Measurements from ENCODE around the gene RAP1GDS1. TPM values are rescaled to one million over a fixed set of nuclear protein-coding genes. Genes with fewer than 3 reads are reported as not detected.

RAP1GDS1 gene
- total and polyA plus RNA-seq, 8 donors = 8.7 to 49.9 (median 13.9) TPM

DNA sequence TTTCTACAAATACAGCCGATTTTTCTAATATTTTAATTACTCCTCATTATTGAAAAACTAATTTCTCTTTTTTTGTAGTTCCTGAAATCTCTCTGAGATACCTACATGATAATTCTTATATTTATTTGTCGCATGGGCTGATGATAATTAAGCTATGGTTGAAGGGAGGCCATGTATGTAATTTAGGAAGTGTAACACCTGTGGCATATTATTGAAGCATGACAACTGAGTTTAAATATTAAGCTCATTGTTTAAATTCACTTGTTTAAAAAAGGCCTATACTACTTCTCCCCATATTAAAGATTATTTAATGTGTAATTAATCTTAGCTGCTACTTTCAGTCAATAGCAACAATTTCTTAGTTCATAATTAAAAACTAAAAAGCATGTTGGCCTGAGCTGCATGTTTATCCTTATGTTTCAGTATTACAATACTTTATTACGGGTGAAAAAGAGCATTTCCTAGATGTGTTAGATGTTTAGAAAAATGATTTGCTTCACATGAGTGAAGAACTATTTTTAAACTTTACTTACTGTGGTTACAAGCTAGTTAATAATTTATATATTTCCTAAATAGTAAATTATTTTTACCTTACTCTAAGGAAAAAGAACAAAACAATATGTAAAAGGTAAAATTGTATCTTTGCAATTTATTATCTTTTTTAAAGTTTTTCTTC, 122.4 kb downstream of the RAP1GDS1 start:
- H3K27ac ChIP-seq = no peak overlapping the region
- H3K4me3 ChIP-seq = no peak overlapping the region
- TF ChIP-seq POLR2A (IDR thresholded peaks at IDR 0.05) = no peak
- no peaks in the 10 kb centered on the region for H3K4me1 ChIP-seq
- no peak for DNase-seq
- 87 to 96% (median 91%) methylated on average over 3 of the region's 3 CpGs for WGBS, 5 donors
- intact Hi-C loops (cut with DNase I; ENCODE audit: low total_unique reads) = no loop called here
- peaks cover 0 to 4% (median 0%) of the 10 kb centered on the region in 4 donors for H3K36me3 ChIP-seq
- no peaks in the 10 kb centered on the region for H3K27me3 ChIP-seq
- H3K9me3 ChIP-seq = no peaks in the 10 kb centered on the region

DNA sequence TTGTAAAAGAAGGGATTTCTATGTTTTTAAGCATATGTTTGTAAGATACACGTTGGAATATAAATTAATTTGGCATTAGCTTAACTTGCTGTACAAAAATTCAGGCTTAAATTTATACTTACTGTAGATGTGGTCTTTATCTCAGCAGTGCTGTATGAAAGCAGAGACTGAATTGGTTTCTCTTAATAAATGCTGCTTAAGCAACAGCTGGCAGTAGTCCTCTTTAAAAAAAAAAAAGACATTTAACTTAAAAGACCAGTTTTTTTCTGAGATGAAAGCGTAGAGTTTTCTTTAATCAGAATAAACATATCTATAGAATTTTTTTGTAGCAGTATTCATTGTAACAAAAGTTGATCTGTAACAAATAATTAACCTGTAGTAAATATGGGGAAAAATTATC, 124.6 kb downstream of the RAP1GDS1 start:
- peaks cover 0 to 4% (median 0%) of the 10 kb centered on the region in 4 donors for H3K36me3 ChIP-seq
- TF ChIP-seq EP300 (IDR thresholded peaks at IDR 0.05) (no peak), POLR2AphosphoS5 (IDR thresholded peaks at IDR 0.05) (no peak), POLR2A (IDR thresholded peaks at IDR 0.05) (no peak)
- TF ChIP-seq, protein P1, sequence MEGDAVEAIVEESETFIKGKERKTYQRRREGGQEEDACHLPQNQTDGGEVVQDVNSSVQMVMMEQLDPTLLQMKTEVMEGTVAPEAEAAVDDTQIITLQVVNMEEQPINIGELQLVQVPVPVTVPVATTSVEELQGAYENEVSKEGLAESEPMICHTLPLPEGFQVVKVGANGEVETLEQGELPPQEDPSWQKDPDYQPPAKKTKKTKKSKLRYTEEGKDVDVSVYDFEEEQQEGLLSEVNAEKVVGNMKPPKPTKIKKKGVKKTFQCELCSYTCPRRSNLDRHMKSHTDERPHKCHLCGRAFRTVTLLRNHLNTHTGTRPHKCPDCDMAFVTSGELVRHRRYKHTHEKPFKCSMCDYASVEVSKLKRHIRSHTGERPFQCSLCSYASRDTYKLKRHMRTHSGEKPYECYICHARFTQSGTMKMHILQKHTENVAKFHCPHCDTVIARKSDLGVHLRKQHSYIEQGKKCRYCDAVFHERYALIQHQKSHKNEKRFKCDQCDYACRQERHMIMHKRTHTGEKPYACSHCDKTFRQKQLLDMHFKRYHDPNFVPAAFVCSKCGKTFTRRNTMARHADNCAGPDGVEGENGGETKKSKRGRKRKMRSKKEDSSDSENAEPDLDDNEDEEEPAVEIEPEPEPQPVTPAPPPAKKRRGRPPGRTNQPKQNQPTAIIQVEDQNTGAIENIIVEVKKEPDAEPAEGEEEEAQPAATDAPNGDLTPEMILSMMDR (IDR thresholded peaks at IDR 0.05) = no peak
- no peaks in the 10 kb centered on the region for H3K27me3 ChIP-seq
- H3K4me3 ChIP-seq = no peak overlapping the region
- 56 to 74% (median 62%) methylated on average over 2 of the region's 2 CpGs for WGBS, 5 donors
- H3K4me1 ChIP-seq = no peaks in the 10 kb centered on the region
- H3K27ac ChIP-seq = no peak overlapping the region
- no peak for DNase-seq
- intact Hi-C loops (cut with DNase I; ENCODE audit: low total_unique reads) = no loop called here
- no peaks in the 10 kb centered on the region for H3K9me3 ChIP-seq

DNA sequence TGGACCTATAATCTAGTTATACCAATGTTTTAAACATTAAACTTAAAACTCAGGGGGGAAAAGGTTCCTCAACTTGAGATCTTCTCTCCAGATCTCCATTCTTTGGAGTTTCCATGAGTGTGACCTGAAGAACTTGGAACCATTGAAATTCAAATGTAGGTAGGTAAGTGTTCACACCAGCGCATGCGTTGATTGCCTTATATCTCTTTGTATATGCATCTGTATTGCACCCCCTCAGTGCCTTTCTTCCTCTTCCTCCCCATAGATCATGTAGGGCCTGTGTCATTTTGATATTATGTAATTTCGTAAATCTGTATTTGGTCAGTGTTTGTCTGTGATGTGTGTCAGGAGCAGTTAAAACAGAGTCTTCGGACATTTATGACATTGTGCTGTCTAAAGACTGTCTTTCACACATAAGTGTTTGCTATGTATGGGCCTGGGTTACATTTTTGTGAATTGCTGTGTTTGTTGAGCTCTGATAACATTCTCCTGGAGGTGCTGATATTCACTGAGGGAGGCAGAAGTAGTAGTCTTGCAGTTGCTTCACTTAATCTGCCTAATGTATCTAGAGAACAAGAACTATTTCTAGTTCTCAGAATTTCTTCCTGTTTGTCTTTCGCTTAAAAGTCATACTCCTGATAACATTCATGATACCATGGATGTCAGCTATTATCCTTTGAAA, 126.3 kb downstream of the RAP1GDS1 start:
- Histone ChIP-seq H3K27ac (no peak overlapping the region), H3K4me3 (no peak overlapping the region), H3K4me1 (no peaks in the 10 kb centered on the region), H3K36me3 (peaks cover 2 to 12% (median 4%) of the 10 kb centered on the region in 4 donors), H3K9me3 (no peaks in the 10 kb centered on the region), H3K27me3 (no peaks in the 10 kb centered on the region)
- no peak for DNase-seq
- no peak for TF ChIP-seq POLR2AphosphoS5 (IDR thresholded peaks at IDR 0.05)
- no peak for TF ChIP-seq POLR2A (IDR thresholded peaks at IDR 0.05)
- TF ChIP-seq, protein P1 (IDR thresholded peaks at IDR 0.05) = no peak
- no peak for TF ChIP-seq EP300 (IDR thresholded peaks at IDR 0.05)
- intact Hi-C loops (cut with DNase I; ENCODE audit: low total_unique reads) = no loop called here
- 93 to 95% (median 94%) methylated on average over 5 of the region's 5 CpGs for WGBS, 5 donors

DNA sequence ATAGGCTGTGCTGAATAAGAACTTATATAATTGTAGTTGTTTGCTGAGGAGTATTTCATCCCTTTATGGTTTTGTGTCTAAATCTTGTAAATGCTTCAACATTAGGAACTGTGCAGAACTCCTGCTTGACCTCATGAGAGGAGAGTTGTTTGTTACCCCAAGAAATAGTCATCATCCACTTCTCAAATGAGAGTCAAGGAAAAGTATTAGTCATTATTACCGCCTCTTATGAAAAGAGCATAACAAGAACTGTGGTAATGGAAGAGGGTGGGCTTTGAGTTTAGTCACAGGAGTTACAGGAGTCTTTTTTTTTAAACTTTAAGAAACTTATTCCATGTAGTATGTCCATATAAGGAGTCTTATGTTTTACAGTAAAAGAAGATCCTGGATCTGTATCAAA, 132.9 kb downstream of the RAP1GDS1 start:
- Histone ChIP-seq H3K27ac (no peak overlapping the region), H3K36me3 (peaks cover 2 to 35% (median 17%) of the 10 kb centered on the region in 4 donors), H3K4me3 (no peak overlapping the region), H3K9me3 (no peaks in the 10 kb centered on the region), H3K4me1 (no peaks in the 10 kb centered on the region), H3K27me3 (no peaks in the 10 kb centered on the region)
- DNase-seq = no peak
- WGBS, 5 donors = 88 to 100% (median 94%) methylated on average over 1 of the region's 1 CpG
- TF ChIP-seq POLR2A (IDR thresholded peaks at IDR 0.05) (no peak), POLR2AphosphoS5 (IDR thresholded peaks at IDR 0.05) (no peak), EP300 (IDR thresholded peaks at IDR 0.05) (no peak)
- TF ChIP-seq, protein P1 (IDR thresholded peaks at IDR 0.05) = no peak
- intact Hi-C loops (cut with DNase I; ENCODE audit: low total_unique reads) = no loop called here

DNA sequence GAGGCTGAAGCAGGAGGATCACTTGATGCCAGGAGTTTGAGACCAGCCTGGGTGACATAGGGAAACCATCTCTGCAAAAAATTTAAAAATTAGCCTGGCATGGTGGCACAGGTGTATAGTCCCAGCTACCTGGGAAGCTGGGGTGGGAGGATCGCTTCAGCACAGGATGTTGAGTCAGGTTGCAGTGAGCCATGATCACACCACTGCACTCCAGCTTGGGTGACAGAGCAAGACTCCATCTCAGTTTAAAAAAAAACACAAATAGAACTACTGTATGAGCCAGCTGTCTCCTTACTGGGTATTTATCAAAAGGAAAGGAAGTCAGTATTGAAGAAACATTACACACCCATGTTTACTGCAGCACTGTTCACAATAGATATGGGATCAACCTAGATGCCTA, 138.7 kb downstream of the RAP1GDS1 start:
- H3K27ac ChIP-seq = no peak overlapping the region
- H3K4me1 ChIP-seq = no peaks in the 10 kb centered on the region
- intact Hi-C loops (cut with DNase I; ENCODE audit: low total_unique reads) = no loop called here
- DNase-seq = no peak
- WGBS, 5 donors = 88 to 100% (median 96%) methylated on average over 1 of the region's 1 CpG
- H3K9me3 ChIP-seq = no peaks in the 10 kb centered on the region
- no peak overlapping the region for H3K4me3 ChIP-seq
- peaks cover 0 to 14% (median 10%) of the 10 kb centered on the region in 4 donors for H3K36me3 ChIP-seq
- no peaks in the 10 kb centered on the region for H3K27me3 ChIP-seq
- TF ChIP-seq, protein P1 (IDR thresholded peaks at IDR 0.05) = no peak
- TF ChIP-seq EP300 (IDR thresholded peaks at IDR 0.05) (no peak), POLR2AphosphoS5 (IDR thresholded peaks at IDR 0.05) (no peak), POLR2A (IDR thresholded peaks at IDR 0.05) (no peak)

Measured in stomach (tissue), 9 donors.